Sciatic nerve (tissue), 2 donors: Measurements from ENCODE around the gene RGS9. TPM values are rescaled to one million over a fixed set of nuclear protein-coding genes. Genes with fewer than 3 reads are reported as not detected.

Experiments used
- ATAC-seq: fragments of 200-7000 bp; cut with Tn5 transposase; one replicate; pipeline ENCODE4 v1.9.1; 2020; ENCODE audit warnings: mild to moderate bottlenecking, moderate library complexity
- DNase-seq: peaks from one replicate; pipeline ENCODE4 v3.0.0-alpha.2; 2020; ENCODE audit warnings: low spot score
- intact Hi-C: fragments of 100-400 bp; cut with DNase I; formaldehyde crosslinking; loops from one replicate; pipeline ENCODE4 v1.14.2; 2022
- total RNA-seq: library from RNA; stranded (reverse); fragmentation: NEBNext Ultra II Directional; extraction: Animal tissue kit (Norgen Biotek cat#: 25700); gene quantifications from one replicate; pipeline ENCODE4 v1.2.1, GENCODE V29; 2021
- donor health status: DM: no; HTN: no; CAD: no.
- donor health status: DM: no; HTN: no; CAD: no.

RGS9 gene
- total RNA-seq, 1 donor from 2014 or later = 21.0 TPM

DNA sequence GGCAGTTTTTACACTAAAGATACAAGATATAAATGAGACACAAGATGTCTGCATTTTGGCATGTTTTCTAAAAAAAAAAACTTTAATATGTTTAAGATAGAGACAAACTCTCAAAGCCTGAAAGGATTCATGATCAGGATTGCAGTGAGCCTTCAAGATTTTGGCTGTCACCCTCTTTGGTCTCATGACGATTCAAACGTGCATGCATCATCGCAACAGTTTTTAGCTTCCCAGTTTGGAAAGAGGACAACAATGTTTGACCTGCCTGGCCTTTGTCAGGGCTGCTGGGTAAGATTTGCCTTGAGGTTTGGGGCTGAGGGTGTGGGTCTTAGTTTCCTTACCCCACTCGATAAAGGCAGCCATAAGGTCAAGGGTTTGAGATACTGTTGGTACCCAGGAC lies 134.1 kb downstream of the RGS9 start:
- ATAC-seq = no peak
- DNase-seq = no peak
- intact Hi-C loops = no loop called here

Other genes with a start within 250 kb of the RGS9 start
- gene LRRC37A3, start 217.9 kb upstream of the RGS9 start, total RNA-seq = 25.7 TPM
- 50.3 TPM for gene GNA13, start 80.6 kb upstream of the RGS9 start, total RNA-seq